Esophagus (tissue), 2 donors: ENCODE results near the gene SIGLECL1. TPM values are rescaled to one million over a fixed set of nuclear protein-coding genes. Genes with fewer than 3 reads are reported as not detected.
"Not testable (repeated sequence)": the region's sequence is repeated elsewhere in the genome, so short reads cannot be mapped to it uniquely, and the experiment has no call there.

ENCODE experiments used
- H3K27ac ChIP-seq, 2 donors: one replicate each; pipeline ENCODE4 v1.5.1; 2013; ENCODE audit warnings: low read depth in 2 of 2, mild to moderate bottlenecking in 2 of 2, inconsistent platforms in 1 of 2, low read length in 1 of 2, moderate library complexity in 1 of 2
- H3K27me3 ChIP-seq, 2 donors: one replicate each; pipeline ENCODE4 v1.6.1; 2013; ENCODE audit warnings: low read length in 2 of 2, control low read depth in 1 of 2, mild to moderate bottlenecking in 1 of 2; ENCODE audit not compliant: insufficient read depth in 2 of 2, control insufficient read depth in 1 of 2
- H3K36me3 ChIP-seq, 2 donors: one replicate each; pipeline ENCODE4 v1.6.1; 2013; ENCODE audit warnings: low read length in 1 of 2; ENCODE audit not compliant: control insufficient read depth in 2 of 2, insufficient read depth in 2 of 2
- H3K4me1 ChIP-seq, 2 donors: one replicate each; pipeline ENCODE4 v1.6.1; 2013; ENCODE audit warnings: low read length in 1 of 2; ENCODE audit not compliant: control insufficient read depth in 2 of 2, insufficient read depth in 2 of 2
- H3K4me3 ChIP-seq, 2 donors: one replicate each; pipeline ENCODE4 v1.5.1; 2013; ENCODE audit warnings: low read length in 2 of 2, mild to moderate bottlenecking in 2 of 2, low read depth in 1 of 2, moderate library complexity in 1 of 2
- H3K9me3 ChIP-seq, 2 donors: one replicate each; pipeline ENCODE4 v1.6.1; 2013; ENCODE audit warnings: mild to moderate bottlenecking in 2 of 2, low read depth in 1 of 2, low read length in 1 of 2, moderate library complexity in 1 of 2; ENCODE audit not compliant: control insufficient read depth in 2 of 2, insufficient read depth in 1 of 2
- WGBS, 2 donors: extraction: QIAGEN DNeasy Blood & Tissue Kit; methylation state at CpG; one replicate each; pipeline ENCODE4 v1.1.7; 2013; 5-methylcytosine and 5-hydroxymethylcytosine counted together
- polyA plus RNA-seq, 2 donors: library from polyadenylated mRNA; stranded (reverse); fragments of 200-250 nt; gene quantifications; one replicate each; pipeline ENCODE4 v1.2.3, GENCODE V29; 2013
- donor health status: healthy with polysubstance abuse.
- donor health status: Bipolar disorder and iron deficiency.

The SIGLECL1 gene
- not detected for polyA plus RNA-seq

DNA sequence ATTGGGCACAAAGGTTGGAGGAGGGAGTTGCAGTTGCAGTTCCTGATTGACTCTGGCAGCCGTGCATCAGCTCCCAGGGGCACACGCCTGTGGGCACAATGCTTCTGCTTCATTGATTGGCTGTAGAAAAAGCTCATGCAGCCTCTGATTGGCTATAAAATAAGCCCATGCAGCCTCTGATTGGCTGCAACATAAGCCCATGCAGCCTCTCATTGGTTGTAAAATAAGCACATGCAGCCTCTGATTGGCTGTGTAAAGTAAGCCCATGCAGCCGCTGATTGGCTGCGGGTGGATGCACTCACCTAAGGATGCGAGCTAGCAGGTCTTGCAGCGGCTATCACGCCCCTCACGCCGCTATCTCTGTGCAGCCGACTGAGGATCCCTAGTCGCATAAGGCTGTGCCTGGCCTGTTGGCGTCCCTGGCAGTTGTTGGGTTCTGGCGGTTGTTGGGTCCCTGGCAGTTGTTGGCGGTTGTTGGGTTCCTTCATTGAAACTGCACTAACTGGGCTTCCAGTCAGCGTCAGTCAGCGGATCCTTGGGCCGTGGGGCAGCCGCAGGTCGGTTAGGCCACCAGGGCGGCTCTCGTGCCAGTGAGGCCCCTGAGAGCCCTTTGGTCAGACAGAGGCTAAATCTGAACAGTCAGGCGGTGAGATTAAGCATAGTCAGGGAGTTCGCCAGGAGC lies at the start of gene SIGLECL1:
Gene SIGLECL1 (plus strand): TSS at position 295 of the 682 bp plus-strand sequence. CDS start 12,993 bp downstream, outside the sequence.
- H3K27me3 ChIP-seq: no peaks in the 10 kb centered on the region
- H3K36me3 ChIP-seq: no peaks in the 10 kb centered on the region
- no peaks in the 10 kb centered on the region for H3K4me1 ChIP-seq
- H3K4me3 ChIP-seq: no peak within 1 kb of the TSS
- H3K9me3 ChIP-seq: peaks cover 0 to 7% of the 10 kb centered on the region in 2 donors
- 94 to 95% methylated on average over 23 of the region's 23 CpGs for WGBS, 2 donors
- H3K27ac ChIP-seq: no peak within 1 kb of the TSS

DNA sequence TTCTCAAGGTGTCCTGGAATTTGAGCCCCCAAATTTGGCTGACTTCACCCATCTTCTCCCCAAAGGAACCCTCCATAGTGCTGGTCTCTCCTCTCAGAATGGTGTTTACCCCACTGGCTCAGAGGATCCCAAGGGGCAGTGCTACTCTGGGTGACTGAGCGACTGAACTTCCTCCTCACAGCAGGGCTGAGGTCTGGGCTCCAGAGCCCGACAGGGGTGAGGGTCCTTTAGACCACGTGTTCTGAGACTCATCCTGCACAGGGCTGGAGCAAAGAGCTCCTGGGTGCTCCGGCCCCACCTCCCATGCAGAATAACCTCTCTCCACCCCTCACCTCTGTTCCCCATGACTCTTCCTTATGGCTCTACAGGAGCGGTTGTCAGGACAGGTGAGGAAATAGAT lies 49.2 kb upstream of the SIGLECL1 start:
- H3K27ac ChIP-seq: no peak overlapping the region
- H3K4me3 ChIP-seq: no peak overlapping the region
- H3K9me3 ChIP-seq: no peaks in the 10 kb centered on the region
- H3K36me3 ChIP-seq: no peaks in the 10 kb centered on the region
- WGBS, 2 donors: 57 to 65% methylated on average over 5 of the region's 5 CpGs
- H3K4me1 ChIP-seq: no peaks in the 10 kb centered on the region
- H3K27me3 ChIP-seq: no peaks in the 10 kb centered on the region

DNA sequence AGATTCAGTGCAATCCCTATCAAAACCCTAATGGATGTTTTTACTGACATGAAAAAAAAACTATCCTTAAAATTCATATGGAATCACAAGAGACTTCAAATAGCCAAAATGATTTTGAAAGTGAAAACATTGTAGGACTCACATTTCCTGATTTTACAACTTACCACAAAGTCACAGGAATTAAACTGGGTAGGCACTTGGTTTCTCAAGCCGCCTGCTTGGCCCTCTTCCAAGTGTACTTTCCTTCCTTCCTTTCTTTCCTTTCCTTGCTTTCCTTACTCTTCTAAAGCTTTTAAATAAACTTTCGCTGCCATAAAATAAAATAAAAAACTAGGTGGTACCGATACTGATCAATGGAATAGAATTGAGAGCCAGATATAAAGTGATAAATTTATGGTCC lies 47.0 kb upstream of the SIGLECL1 start:
- Histone ChIP-seq H3K36me3 (no peaks in the 10 kb centered on the region), H3K27me3 (no peaks in the 10 kb centered on the region), H3K9me3 (no peaks in the 10 kb centered on the region), H3K4me3 (no peak overlapping the region), H3K4me1 (no peaks in the 10 kb centered on the region), H3K27ac (no peak overlapping the region)
- 62 to 67% methylated on average over 3 of the region's 3 CpGs for WGBS, 2 donors

DNA sequence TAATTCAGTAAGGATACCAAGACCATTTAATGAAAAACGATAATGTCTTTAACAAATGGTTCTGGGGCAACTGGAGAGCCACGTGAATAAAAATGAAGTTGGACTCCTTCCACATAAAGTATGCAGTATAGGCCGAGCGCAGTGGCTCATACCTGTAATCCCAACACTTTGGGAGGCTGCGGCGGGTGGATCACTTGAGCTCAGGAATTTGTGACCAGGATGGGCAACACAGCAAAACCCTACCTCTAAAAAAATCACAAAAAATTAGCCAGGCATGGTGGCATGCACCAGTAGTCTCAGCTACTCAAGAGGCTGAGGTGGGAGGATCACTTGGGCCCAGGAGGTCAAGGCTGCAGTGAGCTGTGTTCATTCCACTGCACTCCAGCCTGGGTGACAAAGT lies 46.6 kb upstream of the SIGLECL1 start:
- Histone ChIP-seq H3K4me3 (no peak overlapping the region), H3K36me3 (no peaks in the 10 kb centered on the region), H3K9me3 (no peaks in the 10 kb centered on the region), H3K27me3 (no peaks in the 10 kb centered on the region), H3K27ac (no peak overlapping the region), H3K4me1 (no peaks in the 10 kb centered on the region)
- 76 to 82% methylated on average over 6 of the region's 6 CpGs for WGBS, 2 donors

DNA sequence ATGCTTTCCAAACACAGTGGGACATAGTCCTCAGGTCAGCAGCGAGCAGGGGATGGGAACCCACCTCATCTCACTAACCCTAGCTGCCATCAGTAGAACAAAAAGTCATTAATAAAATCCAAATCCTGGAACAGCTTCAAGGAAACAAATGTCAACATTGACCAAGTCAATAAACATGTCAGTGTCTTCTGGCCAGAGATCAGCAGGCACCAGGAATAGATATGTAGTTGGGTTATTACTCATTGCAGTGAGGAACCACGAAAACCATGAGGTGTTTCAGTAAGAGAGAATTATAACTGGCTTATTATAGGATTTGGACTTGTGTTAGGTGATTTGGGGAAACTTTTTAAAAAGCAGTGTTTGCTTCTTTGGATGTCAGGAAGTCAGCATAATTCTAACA lies 43.1 kb upstream of the SIGLECL1 start:
- Histone ChIP-seq H3K36me3 (no peaks in the 10 kb centered on the region), H3K4me3 (no peak overlapping the region), H3K27me3 (no peaks in the 10 kb centered on the region), H3K27ac (no peak overlapping the region), H3K9me3 (no peaks in the 10 kb centered on the region), H3K4me1 (no peaks in the 10 kb centered on the region)
- 37 to 40% methylated on average over 2 of the region's 2 CpGs for WGBS, 2 donors

DNA sequence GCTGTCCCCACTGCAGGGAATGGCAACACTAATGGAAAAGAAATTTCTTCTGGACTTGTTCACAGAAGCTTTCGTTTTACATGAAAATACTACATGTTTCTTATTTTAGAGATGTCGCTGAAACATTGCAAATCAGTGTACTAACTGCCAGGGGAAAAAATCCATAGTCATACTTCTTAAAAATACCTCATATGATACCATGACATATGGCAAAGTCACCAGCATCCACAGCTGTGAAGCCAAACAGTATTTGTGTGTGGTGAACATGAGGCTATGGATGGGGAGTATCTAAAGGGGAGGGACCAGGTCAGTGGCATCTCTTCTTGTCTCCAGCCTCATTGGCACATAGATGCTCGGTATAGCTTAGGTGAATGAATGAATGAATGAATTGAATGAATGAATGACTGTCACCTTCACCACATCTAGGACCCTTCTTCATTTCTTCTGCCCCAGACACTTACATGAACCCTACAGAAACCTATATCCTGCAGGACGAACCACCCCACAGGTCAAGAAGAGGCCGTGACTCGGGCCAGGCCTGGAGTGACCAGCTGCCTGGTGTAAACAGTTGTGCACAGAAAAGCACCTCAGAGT lies 40.6 kb upstream of the SIGLECL1 start:
- no peak overlapping the region for H3K27ac ChIP-seq
- no peaks in the 10 kb centered on the region for H3K27me3 ChIP-seq
- H3K4me3 ChIP-seq: no peak overlapping the region
- WGBS, 2 donors: 79 to 86% methylated on average over 6 of the region's 6 CpGs
- H3K9me3 ChIP-seq: peaks cover 0 to 2% of the 10 kb centered on the region in 2 donors
- H3K4me1 ChIP-seq: no peaks in the 10 kb centered on the region
- H3K36me3 ChIP-seq: no peaks in the 10 kb centered on the region

DNA sequence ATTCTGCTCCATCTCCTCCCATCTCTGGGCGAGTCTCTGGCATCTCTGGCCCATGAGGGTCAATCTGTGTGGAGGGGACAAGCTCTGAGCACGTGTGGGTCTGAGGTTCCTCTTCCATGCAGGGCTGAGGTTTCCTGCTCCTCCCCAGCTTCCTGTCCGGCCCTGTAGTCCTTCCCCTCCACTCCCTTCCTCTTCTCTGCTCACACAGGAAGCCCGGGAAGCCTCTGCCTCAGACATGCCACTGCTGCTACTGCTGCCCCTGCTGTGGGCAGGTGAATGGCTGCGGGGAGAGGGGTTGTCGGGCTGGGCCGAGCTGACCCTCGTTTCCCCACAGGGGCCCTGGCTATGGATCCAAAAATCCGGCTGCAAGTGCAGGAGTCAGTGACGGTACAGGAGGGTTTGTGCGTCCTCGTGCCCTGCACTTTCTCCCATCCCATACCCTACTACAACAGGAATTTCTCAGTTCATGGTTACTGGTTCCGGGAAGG lies 40.0 kb upstream of the SIGLECL1 start:
- not testable (repeated sequence) for H3K36me3 ChIP-seq, H3K27ac ChIP-seq, H3K4me3 ChIP-seq, H3K27me3 ChIP-seq, H3K9me3 ChIP-seq, H3K4me1 ChIP-seq
- WGBS, 2 donors: 53 to 56% methylated on average over 13 of the region's 13 CpGs

DNA sequence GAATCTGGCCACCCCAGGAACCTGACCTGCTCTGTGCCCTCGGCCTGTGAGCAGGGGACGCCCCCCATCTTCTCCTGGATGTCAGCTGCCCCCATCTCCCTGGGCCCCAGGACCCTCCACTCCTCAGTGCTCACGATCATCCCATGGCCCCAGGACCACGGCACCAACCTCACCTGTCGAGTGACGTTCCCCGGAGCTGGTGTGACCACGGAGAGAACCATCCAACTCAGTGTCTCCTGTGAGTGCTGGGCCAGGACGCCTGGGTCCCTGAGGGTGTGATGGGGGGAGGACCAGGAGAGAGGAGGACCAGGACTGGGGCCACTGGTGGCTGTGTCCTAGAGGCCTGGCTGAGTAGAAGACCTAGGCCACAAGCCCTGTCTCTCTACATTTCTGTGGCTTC lies 39.0 kb upstream of the SIGLECL1 start:
- 80 to 83% methylated on average over 9 of the region's 9 CpGs for WGBS, 2 donors
- H3K27me3 ChIP-seq: no peaks in the 10 kb centered on the region
- no peak overlapping the region for H3K27ac ChIP-seq
- no peaks in the 10 kb centered on the region for H3K4me1 ChIP-seq
- peaks cover 0 to 2% of the 10 kb centered on the region in 2 donors for H3K9me3 ChIP-seq
- H3K4me3 ChIP-seq: no peak overlapping the region
- H3K36me3 ChIP-seq: no peaks in the 10 kb centered on the region

DNA sequence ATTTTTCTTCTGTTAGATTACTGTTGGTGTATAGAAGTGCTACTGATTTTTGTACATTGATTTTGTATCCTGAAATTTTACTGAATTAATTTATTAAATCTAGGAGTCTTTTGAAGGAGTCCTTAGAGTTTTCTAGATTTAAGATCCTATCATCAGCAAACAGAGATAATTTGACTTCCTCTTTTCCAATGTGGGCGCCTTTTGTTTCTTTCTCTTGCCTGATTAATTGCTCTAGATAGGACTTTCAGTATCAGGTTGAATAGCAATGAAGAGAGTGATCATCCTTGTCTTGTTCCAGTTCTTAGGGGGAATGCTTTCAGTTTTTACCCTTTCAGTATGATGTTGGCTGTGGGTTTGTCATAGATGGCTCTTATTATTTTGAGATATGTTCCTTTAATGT lies 31.6 kb upstream of the SIGLECL1 start:
- 63 to 69% methylated on average over 1 of the region's 1 CpG for WGBS, 2 donors
- H3K27me3 ChIP-seq: no peaks in the 10 kb centered on the region
- H3K4me3 ChIP-seq: no peak overlapping the region
- H3K4me1 ChIP-seq: no peaks in the 10 kb centered on the region
- H3K36me3 ChIP-seq: no peaks in the 10 kb centered on the region
- peaks cover 0 to 2% of the 10 kb centered on the region in 2 donors for H3K9me3 ChIP-seq
- no peak overlapping the region for H3K27ac ChIP-seq

DNA sequence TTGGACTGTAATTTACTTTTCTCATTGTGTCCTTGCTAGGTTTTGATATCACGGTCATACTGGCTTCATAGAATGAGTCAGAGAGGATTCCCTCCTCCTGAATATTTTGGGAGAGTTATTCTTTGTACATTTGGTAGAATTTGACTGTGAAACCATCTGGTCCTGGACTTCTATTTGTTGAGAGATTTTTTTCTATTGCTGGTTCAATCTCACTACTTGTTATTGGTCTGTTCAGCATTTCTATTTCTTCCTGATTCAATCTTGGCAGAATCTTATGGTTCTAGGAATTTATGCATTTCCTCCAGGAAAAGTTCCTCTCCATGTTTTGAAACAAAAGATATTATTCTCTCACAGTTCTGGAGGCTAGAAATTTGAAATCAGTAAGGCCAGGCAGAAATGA lies 30.9 kb upstream of the SIGLECL1 start:
- Histone ChIP-seq H3K4me1 (no peaks in the 10 kb centered on the region), H3K27me3 (no peaks in the 10 kb centered on the region), H3K36me3 (no peaks in the 10 kb centered on the region), H3K9me3 (peaks cover 0 to 2% of the 10 kb centered on the region in 2 donors), H3K27ac (no peak overlapping the region), H3K4me3 (no peak overlapping the region)
- WGBS, 2 donors: 71 to 73% methylated on average over 1 of the region's 1 CpG
